Measurements from ENCODE around the gene MACROD2. TPM values are rescaled to one million over a fixed set of nuclear protein-coding genes. Genes with fewer than 3 reads are reported as not detected.
A peak's percentile ranks its signal among the peaks of the same experiment; 100 is the strongest.

Gene MACROD2
- total RNA-seq, 1 donor from 2014 or later = 2.4 TPM

DNA sequence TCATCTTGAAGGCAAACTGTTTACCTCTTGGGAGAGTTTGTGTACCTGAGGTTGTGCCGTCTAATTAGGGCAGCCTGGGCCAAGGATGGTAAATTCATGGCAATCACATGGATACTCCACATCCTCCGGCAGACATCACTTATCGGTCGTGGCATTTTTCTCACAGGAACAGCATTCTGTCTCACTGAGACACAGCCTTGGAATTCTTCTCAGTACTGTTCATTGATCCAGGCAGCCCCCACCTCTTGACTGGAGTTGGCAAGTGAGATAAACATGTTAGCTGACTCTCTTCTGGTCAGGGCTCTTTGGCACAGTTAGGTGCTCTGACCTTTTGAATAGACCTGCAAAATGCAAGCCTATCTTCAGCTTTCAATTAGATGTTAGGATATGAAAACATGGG, 853.5 kb downstream of the MACROD2 start:
- Histone ChIP-seq H3K27ac (ENCODE audit: low read depth, low read length) (no peak overlapping the region), H3K79me2 (ENCODE audit: insufficient read depth, low read length) (no peaks in the 10 kb centered on the region), H4K20me1 (ENCODE audit: insufficient read depth, low read length) (no peaks in the 10 kb centered on the region), H3K36me3 (ENCODE audit: insufficient read depth, low read length) (no peaks in the 10 kb centered on the region), H3K9me3 (ENCODE audit: insufficient read depth, low read depth, low read length) (no peaks in the 10 kb centered on the region), H2AFZ (ENCODE audit: low read depth, low read length) (no peak overlapping the region), H3K9ac (ENCODE audit: low read length) (no peak overlapping the region), H3K4me3 (ENCODE audit: insufficient read depth, low read depth, low read length) (no peak overlapping the region), H3K4me2 (ENCODE audit: low read length) (no peak overlapping the region), H3K27me3 (ENCODE audit: insufficient read depth, low read length) (no peaks in the 10 kb centered on the region), H3K4me1 (ENCODE audit: insufficient read depth, low read length) (no peaks in the 10 kb centered on the region)
- Mint-ChIP-seq H3K27me3 (ENCODE audit: low read depth, unreplicated experiment) (no peaks in the 10 kb centered on the region), H3K4me1 (ENCODE audit: low read depth, unreplicated experiment) (peaks cover 14% of the 10 kb centered on the region), H3K36me3 (ENCODE audit: low read depth, unreplicated experiment) (no peaks in the 10 kb centered on the region), H3K4me3 (ENCODE audit: unreplicated experiment) (no peak overlapping the region), H3K27ac (ENCODE audit: unreplicated experiment) (peak overlapping the region; percentile 41), H3K9me3 (ENCODE audit: unreplicated experiment) (peaks cover 3% of the 10 kb centered on the region)
- DNase-seq (ENCODE audit: low read depth) (peak; percentile 8), FAIRE-seq (no peak)
- no peak for TF ChIP-seq EZH2 (IDR thresholded peaks at IDR 0.05; ENCODE audit: insufficient read depth, low read length)
- TF ChIP-seq, protein P1, sequence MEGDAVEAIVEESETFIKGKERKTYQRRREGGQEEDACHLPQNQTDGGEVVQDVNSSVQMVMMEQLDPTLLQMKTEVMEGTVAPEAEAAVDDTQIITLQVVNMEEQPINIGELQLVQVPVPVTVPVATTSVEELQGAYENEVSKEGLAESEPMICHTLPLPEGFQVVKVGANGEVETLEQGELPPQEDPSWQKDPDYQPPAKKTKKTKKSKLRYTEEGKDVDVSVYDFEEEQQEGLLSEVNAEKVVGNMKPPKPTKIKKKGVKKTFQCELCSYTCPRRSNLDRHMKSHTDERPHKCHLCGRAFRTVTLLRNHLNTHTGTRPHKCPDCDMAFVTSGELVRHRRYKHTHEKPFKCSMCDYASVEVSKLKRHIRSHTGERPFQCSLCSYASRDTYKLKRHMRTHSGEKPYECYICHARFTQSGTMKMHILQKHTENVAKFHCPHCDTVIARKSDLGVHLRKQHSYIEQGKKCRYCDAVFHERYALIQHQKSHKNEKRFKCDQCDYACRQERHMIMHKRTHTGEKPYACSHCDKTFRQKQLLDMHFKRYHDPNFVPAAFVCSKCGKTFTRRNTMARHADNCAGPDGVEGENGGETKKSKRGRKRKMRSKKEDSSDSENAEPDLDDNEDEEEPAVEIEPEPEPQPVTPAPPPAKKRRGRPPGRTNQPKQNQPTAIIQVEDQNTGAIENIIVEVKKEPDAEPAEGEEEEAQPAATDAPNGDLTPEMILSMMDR (IDR thresholded peaks at IDR 0.05; ENCODE audit: insufficient read depth, low read depth, low read length) = no peak

DNA sequence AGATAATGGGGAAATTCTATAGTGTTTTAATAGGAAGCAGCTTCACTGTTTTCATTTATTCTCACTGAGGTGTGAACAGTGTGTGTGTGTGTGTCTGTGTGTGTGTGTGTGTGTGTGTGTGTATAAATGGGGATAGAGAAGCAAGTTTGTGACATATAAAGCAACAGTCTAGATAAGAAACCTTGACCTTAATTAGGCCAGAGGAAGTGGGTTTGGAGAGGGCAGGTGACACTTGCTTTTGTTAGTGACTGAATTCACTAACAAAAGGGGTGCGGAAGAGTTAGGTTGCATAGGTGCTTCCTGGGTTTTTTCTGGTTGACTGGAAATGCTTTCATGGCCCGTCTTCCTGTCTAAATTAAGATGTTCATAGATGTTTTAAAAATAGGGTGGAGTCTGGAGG, 857.8 kb downstream of the MACROD2 start:
- no peak for FAIRE-seq
- peaks cover 3% of the 10 kb centered on the region for H3K9me3 Mint-ChIP-seq (ENCODE audit: unreplicated experiment)
- TF ChIP-seq, protein P1 (IDR thresholded peaks at IDR 0.05; ENCODE audit: insufficient read depth, low read depth, low read length) = no peak
- TF ChIP-seq EZH2 (IDR thresholded peaks at IDR 0.05; ENCODE audit: insufficient read depth, low read length) = no peak

DNA sequence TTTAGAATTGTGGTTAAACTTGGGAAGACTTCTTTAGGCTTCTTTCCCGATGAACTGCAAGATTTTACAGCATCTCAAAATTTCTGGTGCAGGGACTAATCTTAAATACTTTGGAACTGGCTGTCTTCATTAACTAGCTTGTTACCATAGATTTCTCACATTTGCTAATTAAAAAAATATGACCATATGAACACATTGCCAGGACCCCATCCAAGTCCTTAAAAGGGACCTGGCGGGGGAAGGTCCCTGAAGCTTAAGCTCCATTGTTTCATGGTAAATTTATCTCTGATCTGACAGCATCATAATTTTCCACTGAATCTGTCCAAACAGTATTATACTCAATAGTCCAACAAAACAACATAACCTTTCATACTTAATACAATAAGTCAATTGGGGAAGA, 859.9 kb downstream of the MACROD2 start:
- Histone ChIP-seq H3K4me1 (ENCODE audit: insufficient read depth, low read length) (no peaks in the 10 kb centered on the region), H3K36me3 (ENCODE audit: insufficient read depth, low read length) (no peaks in the 10 kb centered on the region), H3K9ac (ENCODE audit: low read length) (no peak overlapping the region), H3K79me2 (ENCODE audit: insufficient read depth, low read length) (no peaks in the 10 kb centered on the region), H2AFZ (ENCODE audit: low read depth, low read length) (no peak overlapping the region), H3K27ac (ENCODE audit: low read depth, low read length) (no peak overlapping the region), H3K4me3 (ENCODE audit: insufficient read depth, low read depth, low read length) (no peak overlapping the region), H3K9me3 (ENCODE audit: insufficient read depth, low read depth, low read length) (no peaks in the 10 kb centered on the region), H3K27me3 (ENCODE audit: insufficient read depth, low read length) (no peaks in the 10 kb centered on the region), H4K20me1 (ENCODE audit: insufficient read depth, low read length) (no peaks in the 10 kb centered on the region), H3K4me2 (ENCODE audit: low read length) (no peak overlapping the region)
- Mint-ChIP-seq H3K4me3 (ENCODE audit: unreplicated experiment) (no peak overlapping the region), H3K9me3 (ENCODE audit: unreplicated experiment) (peaks cover 3% of the 10 kb centered on the region), H3K27me3 (ENCODE audit: low read depth, unreplicated experiment) (no peaks in the 10 kb centered on the region), H3K36me3 (ENCODE audit: low read depth, unreplicated experiment) (no peaks in the 10 kb centered on the region), H3K4me1 (ENCODE audit: low read depth, unreplicated experiment) (peaks cover 1% of the 10 kb centered on the region), H3K27ac (ENCODE audit: unreplicated experiment) (no peak overlapping the region)
- TF ChIP-seq, protein P1 (IDR thresholded peaks at IDR 0.05; ENCODE audit: insufficient read depth, low read depth, low read length) = no peak
- TF ChIP-seq EZH2 (IDR thresholded peaks at IDR 0.05; ENCODE audit: insufficient read depth, low read length) = no peak
- FAIRE-seq (no peak), DNase-seq (ENCODE audit: low read depth) (no peak)

More for the DNA sequence above, 857.8 kb downstream of the MACROD2 start:
- Histone ChIP-seq H3K4me2 (ENCODE audit: low read length) (no peak overlapping the region), H3K4me1 (ENCODE audit: insufficient read depth, low read length) (no peaks in the 10 kb centered on the region), H3K36me3 (ENCODE audit: insufficient read depth, low read length) (no peaks in the 10 kb centered on the region), H3K9me3 (ENCODE audit: insufficient read depth, low read depth, low read length) (no peaks in the 10 kb centered on the region), H3K4me3 (ENCODE audit: insufficient read depth, low read depth, low read length) (no peak overlapping the region), H4K20me1 (ENCODE audit: insufficient read depth, low read length) (no peaks in the 10 kb centered on the region), H2AFZ (ENCODE audit: low read depth, low read length) (no peak overlapping the region), H3K9ac (ENCODE audit: low read length) (no peak overlapping the region), H3K27me3 (ENCODE audit: insufficient read depth, low read length) (no peaks in the 10 kb centered on the region), H3K27ac (ENCODE audit: low read depth, low read length) (no peak overlapping the region), H3K79me2 (ENCODE audit: insufficient read depth, low read length) (no peaks in the 10 kb centered on the region)
- H3K36me3 Mint-ChIP-seq (ENCODE audit: low read depth, unreplicated experiment) = no peaks in the 10 kb centered on the region
- no peaks in the 10 kb centered on the region for H3K27me3 Mint-ChIP-seq (ENCODE audit: low read depth, unreplicated experiment)
- H3K4me3 Mint-ChIP-seq (ENCODE audit: unreplicated experiment) = no peak overlapping the region
- peaks cover 9% of the 10 kb centered on the region for H3K4me1 Mint-ChIP-seq (ENCODE audit: low read depth, unreplicated experiment)
- H3K27ac Mint-ChIP-seq (ENCODE audit: unreplicated experiment) = no peak overlapping the region
- no peak for DNase-seq (ENCODE audit: low read depth)
